HG03432 (cell line): ENCODE data around the gene PRKCB.
"Not testable (repeated sequence)": the region's sequence is repeated elsewhere in the genome, so short reads cannot be mapped to it uniquely, and the experiment has no call there.

Experiments used
- ATAC-seq: cut with Tn5 transposase; IDR thresholded peaks from one replicate; pipeline ENCODE4 v1.9.1; 2021; ENCODE audit warnings: mild to moderate bottlenecking, moderate library complexity; ENCODE audit not compliant: unreplicated experiment

PRKCB gene

DNA sequence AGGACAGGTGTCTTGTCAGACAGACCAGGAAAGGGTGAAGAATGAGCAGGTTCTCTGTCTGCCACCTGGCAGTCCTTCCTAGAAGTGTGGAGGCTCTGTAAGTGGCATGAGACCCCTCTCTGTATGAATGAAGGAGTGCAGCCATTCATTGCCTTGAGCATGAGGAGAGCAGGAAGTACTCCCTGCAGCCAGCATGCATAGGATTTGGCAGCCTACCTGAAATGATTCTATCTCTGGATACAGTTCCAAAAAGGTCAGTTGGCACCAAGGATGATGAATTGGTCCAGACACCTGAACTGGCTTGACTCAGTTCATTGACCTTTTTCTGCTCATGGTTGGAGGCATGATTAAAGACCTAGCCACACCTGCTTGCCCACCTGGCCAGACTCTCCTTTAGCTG lies 163.0 kb downstream of the PRKCB start:
- no peak for ATAC-seq

DNA sequence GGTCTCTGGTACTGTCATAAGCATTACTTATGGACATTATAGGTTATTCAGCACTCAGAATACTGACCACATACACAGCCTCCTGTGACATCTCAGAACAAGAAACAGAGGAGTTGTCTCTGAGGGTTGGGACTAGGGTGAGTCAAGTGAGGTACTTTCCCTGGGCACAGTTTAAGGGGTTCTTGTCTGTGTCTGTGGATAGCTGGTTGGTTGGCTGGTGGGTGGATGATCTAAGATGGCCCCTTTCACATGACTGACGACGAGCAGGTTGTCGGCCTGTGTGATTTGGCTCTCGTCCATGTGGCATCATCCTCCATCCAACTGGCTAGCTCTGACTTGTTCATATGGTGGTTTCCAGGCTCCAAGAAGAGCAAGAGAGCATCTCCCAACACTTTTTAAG lies 163.9 kb downstream of the PRKCB start:
- peak; percentile 84 for ATAC-seq

DNA sequence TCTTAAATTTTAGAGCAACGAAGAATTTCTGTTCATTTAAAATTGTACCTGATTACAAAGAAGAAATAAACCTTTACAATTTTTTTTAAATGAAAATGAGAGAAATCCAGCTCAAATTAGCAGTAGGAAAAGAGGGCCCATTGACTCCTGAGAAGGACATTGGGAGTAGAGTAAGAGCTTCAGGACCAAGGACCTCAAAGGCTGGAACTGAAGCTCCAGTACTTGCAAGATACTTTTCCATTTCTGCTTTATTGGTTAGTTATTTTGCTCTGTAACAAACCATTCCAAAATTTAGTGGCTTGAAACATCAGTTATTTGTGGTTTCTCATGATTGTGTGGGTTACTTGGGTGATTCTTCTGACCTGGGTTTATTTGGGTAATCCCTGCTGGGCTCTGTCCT lies 165.9 kb downstream of the PRKCB start:
- no peak for ATAC-seq

DNA sequence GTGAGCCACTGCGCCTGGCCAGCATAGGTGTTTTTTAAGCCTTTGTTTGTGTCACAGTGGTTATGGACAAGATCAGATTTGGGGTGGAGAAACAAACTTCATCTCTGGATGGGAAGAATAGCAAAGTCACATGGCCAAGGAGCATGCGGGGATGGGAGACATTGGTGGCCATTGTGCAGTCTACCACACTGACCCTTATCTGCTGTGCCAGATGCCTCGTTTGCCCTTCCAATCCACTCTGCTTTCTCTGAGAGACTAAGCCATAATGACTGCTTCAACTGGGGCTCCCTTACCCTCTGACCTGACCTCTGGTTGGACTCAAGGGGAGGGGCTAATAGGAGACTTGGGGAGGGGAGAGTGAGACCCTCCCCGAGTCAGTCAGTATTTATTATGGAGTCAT lies 166.8 kb downstream of the PRKCB start:
- ATAC-seq, result no peak

DNA sequence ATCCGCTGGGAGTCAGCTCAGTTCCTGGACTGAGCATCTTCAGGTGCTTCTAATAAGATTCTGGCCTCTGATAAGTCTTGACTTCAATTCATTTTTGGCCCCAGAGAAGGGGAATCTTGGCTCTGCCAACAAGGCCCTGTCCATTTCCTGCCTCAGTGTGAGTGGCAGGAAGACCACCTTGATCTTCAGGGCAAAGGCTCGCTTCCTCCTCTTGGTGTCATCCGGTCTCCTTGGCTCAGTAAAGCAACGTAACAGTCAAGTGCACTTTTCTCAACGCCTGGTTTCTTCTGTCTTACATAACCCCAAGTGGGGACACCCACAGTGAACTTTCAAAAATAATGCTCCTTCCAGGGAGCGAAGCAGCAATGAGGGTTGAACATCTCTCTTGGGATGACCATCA lies 169.8 kb downstream of the PRKCB start:
- no peak for ATAC-seq

DNA sequence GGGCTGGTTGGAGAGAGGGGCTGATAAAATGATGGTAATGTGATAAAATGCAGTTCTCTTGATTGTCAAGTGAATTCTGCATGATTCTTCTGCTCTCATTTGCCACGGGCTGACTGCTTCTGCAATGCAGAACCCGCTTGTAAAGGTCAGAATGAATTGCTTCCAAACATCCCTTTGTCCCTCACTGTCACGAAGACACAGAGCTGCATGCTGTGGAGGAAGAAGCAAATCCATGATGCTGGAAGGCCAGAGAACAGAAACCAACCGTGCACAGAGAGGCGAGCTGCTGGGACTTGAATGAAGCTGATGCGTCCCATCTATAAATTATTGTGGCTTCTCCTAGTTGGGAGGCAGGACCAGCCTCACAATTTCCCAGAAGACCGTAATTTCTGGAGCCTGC lies 171.6 kb downstream of the PRKCB start:
- no peak for ATAC-seq

GRCh38 chr16:24007934-24008333 lies 172.2 kb downstream of the PRKCB start:
- ATAC-seq, result no peak

GRCh38 chr16:24009098-24009497 lies 173.3 kb downstream of the PRKCB start:
- ATAC-seq, result no peak

DNA sequence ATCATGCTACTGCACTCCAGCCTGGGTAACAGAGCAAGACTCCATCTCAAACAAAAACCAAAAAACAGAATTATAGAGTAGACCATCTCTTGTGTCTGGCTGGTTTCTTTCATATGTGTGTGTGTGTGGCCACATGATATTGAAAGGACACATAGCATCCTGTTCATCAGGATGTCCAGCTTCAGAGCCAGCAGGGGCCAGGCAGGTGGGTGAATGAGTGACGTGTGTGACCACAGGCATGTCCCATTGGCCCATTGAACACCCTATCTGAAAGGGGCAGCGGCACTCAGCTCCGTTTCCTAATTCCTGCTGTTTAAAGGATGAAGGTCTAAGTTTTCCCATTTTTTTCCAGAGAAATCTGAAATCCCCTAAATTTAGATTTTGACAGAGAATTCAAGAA lies 174.2 kb downstream of the PRKCB start:
- ATAC-seq, result no peak

DNA sequence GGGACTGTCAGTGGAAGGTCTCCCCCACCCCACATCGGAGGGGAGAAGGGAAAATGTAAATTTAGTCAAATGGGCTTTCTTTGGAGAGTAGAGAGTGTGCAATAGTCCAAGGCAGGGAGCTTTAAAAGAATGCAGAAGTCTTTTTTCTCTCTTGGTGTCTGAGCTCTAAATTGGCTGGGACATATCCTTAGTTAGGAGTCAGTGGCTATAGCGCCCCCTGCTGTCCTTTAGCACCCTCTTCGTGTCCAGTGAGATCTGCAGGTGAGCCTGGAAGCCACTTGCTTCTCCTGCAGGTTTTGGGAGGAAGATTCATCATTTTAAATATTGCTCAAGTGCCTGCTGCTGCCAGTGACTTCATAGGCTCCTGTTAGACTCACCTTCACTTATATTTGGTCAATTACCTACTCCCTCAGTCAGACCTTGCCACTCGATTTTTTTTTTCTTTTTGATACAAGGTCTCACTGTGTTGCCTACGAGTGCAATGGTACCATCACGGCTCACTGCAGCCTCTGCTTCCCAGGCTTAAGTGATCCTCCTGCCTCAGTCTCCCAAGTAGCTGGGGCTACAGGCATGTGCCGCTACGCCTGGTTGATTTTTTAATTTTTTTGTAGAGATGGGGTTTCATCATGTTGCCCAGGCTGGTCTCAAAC lies 174.8 kb downstream of the PRKCB start:
- peak; percentile 33 for ATAC-seq

DNA sequence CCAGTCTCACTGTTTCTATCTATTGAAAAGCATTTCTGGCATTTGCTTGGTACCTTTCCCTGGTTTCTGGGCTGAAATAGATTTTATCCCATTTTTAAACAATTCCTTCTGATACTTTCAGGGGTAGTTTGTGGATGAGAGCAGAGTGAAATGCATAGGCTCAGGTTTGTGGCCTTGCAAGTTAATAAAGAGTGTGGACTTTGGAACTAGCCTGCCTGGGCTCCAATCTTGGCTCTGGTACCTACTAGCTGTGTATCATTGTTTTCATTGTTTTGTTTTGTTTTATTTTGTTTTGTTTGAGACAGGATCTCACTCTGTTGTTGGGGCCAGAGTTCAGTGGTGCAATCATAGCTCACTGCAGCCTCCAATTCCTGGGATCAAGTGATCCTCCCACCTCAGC lies 175.5 kb downstream of the PRKCB start:
- no peak for ATAC-seq

DNA sequence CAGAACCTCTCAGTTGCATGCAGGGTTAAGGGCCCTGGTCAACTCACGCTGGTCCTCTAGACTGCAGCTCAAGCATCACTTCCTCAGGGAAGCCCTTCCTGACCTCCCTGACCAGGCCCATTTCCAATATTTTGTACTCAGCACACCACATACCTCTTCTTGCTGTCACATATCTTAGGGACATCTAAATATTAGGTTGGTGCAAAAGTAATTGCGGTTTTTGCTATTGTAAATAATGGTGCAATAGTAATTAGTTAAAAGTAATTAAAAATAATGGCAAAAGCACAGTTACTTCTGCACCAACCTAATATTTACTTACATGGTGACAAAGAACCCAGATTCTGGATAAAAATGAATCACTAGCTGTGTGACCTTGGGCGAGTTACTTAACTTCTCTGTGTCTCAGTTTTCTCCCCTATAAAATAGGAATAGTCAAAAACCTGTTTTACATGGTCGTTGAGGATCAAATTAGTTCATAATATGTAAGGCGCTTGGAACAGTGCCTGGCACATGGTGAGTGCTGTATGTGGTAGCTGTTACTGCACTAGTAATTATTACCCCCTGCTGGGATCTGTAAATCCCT lies 177.4 kb downstream of the PRKCB start:
- no peak for ATAC-seq

GRCh38 chr16:24013864-24014645 lies 178.3 kb downstream of the PRKCB start:
- ATAC-seq, result peak; percentile 93

DNA sequence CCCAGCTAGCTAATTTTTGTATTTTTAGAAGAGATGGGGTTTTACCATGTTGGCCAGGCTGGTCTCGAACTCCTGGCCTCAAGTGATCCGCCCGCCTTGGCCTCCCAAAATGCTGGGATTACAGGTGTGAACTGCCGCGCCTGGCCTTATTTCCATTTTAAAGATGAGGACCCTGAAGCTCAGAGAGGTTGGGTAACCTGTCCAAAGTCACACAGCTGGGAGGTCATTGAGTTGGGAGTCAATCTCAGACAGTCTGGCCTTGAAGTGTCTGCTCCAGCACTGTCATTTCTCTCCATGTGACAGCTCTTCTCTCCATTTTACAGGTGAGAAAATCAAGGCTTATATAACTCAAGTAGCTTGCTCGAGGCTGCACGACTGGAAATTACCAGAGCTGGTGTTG lies 179.2 kb downstream of the PRKCB start:
- ATAC-seq, result not testable (repeated sequence)

- no peak for ATAC-seq
Observed at GRCh38 chr16:24015923-24016322, 180.1 kb downstream of the PRKCB start.

- ATAC-seq, result no peak
Observed at GRCh38 chr16:24018485-24018884, 182.7 kb downstream of the PRKCB start.

DNA sequence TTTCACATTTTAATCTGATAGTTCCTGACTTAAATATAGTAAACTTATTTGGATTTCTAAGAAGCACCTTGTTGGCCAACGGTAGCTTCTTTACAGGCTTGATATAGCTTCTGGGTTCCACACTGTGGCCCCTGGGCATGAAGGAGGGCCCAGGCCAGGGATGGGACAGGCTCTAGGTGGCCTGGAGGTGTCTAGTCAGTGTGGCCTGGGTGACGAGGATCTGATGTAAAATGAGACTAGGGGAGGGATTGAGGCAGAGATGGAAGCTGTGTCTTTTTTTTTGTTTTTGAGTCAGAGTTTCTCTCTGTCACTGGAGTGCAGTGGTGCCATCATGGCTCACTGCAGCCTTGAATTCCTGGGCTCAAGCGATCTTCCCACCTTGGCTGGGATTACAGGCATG lies 187.0 kb downstream of the PRKCB start:
- ATAC-seq, result no peak

DNA sequence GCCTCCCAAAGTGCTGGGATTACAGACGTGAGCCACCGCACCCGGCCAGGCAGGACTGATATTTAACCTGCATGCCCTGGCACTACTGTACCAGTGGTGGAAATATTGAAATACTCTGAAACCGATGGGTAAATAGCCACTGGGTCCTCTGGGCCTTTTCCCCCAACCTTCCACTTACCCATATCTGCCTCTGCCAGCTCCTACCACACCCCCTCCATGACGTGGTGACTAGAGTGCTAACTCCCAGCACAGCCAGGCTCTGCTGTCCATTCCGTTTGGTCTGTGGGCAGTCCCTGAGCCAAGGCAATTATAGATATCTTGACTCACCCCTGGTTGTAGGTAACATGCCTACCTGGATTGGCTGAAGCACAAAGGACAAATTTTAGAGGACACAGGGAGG lies 187.8 kb downstream of the PRKCB start:
- no peak for ATAC-seq

DNA sequence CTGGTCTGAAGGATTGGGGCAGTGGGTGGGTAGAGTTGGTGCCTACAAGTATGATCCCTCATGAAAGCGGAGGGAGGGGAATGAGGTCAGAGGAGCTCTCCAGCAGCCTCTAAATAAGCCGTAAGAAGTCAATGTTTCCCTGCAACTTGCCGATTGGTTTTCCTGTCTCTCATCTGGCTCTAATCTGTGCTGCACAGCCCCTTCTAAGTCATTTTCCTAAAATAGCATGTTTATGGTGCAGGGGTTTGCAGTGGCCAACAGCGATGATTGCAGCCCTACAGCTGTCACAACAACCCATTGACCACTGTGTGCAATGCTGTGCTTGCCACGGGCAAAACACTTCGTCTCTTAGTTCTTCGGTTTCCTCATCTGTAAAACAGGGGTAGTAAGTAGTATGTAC lies 189.2 kb downstream of the PRKCB start:
- no peak for ATAC-seq

DNA sequence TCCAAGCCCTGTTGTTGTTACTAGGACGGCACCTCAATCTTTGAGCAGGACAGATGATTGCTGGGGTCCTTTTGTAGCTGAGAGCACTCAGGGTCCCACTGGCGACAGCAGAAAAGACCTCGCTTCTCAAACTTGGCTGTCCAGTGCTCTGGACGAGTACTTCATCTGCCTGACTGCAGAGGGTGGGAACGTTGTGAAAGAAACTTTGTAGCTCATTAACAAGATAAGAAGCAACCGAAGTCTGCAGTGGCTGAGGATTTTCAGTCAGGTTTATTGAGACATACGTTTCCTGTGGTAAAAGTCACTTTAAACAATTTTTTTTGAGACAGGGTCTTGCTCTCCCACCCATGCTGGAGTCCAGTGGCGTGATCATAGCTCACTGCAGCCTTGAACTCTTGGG lies 191.7 kb downstream of the PRKCB start:
- no peak for ATAC-seq

GRCh38 chr16:24029841-24030240 lies 194.1 kb downstream of the PRKCB start:
- ATAC-seq, result not testable (repeated sequence)

GRCh38 chr16:24035127-24035842 lies 199.5 kb downstream of the PRKCB start:
- no peak for ATAC-seq
